Gastroesophageal sphincter (tissue), 3 donors: Measurements from ENCODE around the gene MED26.

Source experiments
- CTCF ChIP-seq, 4 experiments: fragments of 200-600 bp in 2 of 4; fragments of 450-650 bp in 2 of 4; sonication (generic) in 1 of 4; IDR thresholded peaks; one replicate each; pipeline ENCODE4 v1.5.1; 2017 to 2019; ENCODE audit warnings: antibody characterized with exemption in 4 of 4, mild to moderate bottlenecking in 2 of 4, moderate library complexity in 2 of 4
- EP300 ChIP-seq: sonication (generic); formaldehyde crosslinking; IDR thresholded peaks from one replicate; pipeline ENCODE4 v1.6.1; 2017; ENCODE audit warnings: antibody characterized with exemption, mild to moderate bottlenecking
- POLR2A ChIP-seq, 2 donors: fragments of 450-650 bp; IDR thresholded peaks; one replicate each; pipeline ENCODE4 v1.6.1; 2017; ENCODE audit warnings: antibody characterized with exemption in 2 of 2, mild to moderate bottlenecking in 2 of 2, moderate library complexity in 1 of 2

GRCh38 chr19:16554776-16555175 is 73.2 kb downstream of the MED26 start:
- no peak for TF ChIP-seq CTCF (IDR thresholded peaks at IDR 0.05)
- no peak for TF ChIP-seq POLR2A (IDR thresholded peaks at IDR 0.05)
- TF ChIP-seq EP300 = no peak
